Measurements from ENCODE around the gene ALS2CL.

The ALS2CL gene

DNA sequence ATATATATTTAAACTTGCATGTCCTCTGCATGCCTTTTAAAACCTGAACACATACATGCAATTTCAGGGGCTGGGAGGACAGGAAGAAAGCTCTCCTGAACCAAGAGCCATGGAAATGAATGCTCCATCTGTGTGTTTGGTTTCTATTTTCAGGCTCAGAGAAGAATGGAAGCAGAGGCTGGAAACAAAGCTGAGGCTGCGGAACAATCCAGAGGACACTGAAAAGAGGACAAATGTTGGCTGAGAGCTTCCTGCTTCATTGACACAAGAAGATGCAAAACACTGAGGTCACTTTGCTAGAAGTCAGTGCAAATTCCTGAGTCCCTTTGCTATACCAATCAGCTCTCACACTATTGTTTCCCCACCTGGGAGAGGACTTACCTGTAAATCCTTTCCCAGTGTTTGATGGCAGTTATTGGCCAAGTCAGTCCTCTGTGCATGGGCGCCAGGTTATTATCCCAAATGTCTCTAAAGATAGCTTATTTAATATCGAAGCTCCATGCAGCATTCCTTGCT lies 68.4 kb downstream of the ALS2CL start:
- DNase-seq: no peak

DNA sequence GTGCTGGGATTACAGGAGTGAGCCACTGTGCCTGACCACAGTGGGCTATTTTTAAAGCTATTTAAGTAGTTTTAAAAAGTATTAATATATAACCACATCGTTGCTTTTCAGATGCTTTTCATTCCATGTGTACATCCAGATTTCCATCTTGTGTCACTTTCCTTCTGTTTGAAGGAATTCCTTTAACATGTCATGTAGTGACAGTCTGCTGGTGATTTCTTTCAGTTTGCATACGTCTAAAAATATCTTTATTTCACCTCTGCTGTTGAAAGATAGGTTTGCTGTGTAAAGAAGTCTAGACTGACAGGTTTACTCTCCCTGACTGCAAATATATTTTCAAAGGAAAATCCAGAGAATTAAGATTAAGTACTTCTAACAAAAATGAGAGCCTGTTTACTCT lies 68.9 kb downstream of the ALS2CL start:
- no peak for DNase-seq

DNA sequence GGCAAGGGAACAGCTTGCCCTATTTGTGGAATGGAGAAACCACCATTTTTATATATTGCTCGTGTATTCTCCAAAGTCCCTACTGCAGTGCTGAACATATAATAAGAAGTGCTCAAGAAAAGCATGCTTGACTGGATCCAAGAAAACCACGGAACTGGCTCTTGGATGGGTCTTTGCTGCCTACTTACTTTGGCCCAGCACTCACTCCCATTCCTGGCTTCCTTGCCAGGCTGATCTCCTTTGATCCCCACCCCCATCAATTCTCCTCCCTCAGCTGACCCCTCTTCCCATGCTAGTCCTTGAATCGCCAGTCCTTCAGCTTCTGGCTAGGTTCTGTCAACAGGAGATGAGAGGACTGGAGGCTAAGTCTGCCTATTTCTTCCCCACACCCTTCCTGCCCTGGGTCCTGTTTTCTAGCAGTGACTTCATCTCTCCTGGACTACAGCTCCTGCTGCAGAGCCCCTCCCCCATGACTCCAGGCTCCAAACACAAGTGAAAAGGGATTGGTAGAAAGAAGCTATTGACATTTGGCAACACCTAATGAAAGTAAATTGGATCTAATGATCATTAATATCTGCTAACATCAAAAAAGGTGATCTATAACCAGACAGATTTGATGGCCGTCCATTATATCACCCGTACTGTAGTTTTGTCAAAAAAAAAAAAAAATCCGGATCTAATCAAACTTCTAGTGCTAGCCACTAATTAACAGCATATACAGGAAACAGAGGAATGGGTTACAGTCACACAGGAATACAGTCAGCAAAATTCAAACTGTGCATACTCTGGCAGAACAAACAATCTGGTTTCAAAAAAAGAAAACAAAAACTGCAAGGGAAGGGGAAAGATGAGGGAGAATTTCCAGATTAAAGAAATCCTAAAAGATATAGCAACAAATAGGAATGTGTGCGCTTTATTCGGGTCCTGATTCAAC lies 73.4 kb downstream of the ALS2CL start:
- no peak for DNase-seq
